ENCODE data around the gene SMIM44.

The SMIM44 gene

DNA sequence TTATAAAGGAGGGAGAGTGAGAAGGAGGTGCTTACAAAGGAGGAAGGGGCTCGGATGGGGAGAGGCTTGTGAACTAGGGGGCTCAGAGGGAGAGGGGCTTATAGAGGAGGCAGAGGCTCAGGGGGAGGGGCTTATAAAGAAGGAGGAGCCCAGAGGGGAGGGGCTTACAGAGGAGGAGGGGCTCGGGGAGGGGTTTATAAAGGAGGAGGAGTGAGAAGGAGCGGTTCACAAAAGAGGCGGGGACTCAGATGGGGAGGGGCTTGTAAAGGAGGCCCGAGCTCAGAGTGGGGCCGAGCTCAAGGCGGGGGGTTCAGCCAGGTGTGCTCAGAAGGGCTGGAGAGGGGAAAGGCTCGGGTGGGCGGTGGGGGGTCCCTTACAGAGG, 3.4 kb downstream of the SMIM44 start:
- H3K27ac ChIP-seq: no peak overlapping the region
- no peak for TF ChIP-seq CTCF (IDR thresholded peaks at IDR 0.05)
- H3K4me3 ChIP-seq: no peak overlapping the region
- DNase-seq (ENCODE audit: low spot score): no peak

- no peak for DNase-seq (ENCODE audit: low spot score)
- no peak overlapping the region for H3K4me3 ChIP-seq
- no peak for TF ChIP-seq CTCF (IDR thresholded peaks at IDR 0.05)
- no peak overlapping the region for H3K27ac ChIP-seq
Observed at GRCh38 chr19:3479177-3479833, 3.9 kb downstream of the SMIM44 start.

DNA sequence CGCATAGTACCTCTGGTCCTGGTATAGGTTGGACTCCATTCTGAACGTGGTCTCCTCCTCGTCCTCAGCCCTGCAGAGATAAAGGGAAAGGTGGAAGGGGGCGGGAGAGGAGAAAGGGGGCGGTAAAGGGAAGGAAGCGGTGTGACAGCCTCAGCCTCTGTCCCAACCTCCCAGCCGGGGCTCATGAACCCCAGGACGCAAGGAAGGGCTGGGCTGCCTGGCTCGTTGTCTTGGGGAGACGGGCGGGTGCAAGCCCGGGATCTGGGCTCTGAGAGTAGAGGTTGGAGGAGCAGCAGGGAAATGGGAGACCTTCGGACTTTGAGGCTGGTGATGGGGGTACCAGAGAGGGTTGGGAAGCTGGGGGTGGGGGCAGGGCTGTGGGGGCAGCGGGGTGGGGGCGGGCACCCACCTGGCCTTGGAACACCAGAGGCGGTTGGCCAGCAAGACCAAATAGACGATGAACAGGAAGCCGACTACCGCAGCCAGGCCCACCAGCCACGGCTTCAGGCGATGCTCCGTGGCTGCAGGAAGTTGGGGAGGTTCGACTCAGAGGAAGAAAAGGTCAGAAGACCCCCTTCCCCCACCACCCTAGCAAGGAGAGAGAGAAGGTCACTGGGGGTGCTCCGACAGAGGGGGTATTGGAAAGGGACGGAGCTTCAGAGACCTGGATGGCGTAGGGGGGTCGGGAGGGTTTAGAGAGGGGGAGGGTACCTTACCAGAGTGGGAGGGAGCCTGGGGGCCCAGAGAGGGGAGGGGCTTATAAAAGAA, 4.6 kb downstream of the SMIM44 start:
- TF ChIP-seq CTCF (IDR thresholded peaks at IDR 0.05): no peak
- Histone ChIP-seq H3K27ac (no peak overlapping the region), H3K4me3 (no peak overlapping the region)
- DNase-seq (ENCODE audit: low spot score): no peak

GRCh38 chr19:3477951-3478350, 5.3 kb downstream of the SMIM44 start:
- no peak overlapping the region for H3K27ac ChIP-seq
- no peak overlapping the region for H3K4me3 ChIP-seq
- no peak for TF ChIP-seq CTCF (IDR thresholded peaks at IDR 0.05)
- DNase-seq (ENCODE audit: low spot score): no peak

DNA sequence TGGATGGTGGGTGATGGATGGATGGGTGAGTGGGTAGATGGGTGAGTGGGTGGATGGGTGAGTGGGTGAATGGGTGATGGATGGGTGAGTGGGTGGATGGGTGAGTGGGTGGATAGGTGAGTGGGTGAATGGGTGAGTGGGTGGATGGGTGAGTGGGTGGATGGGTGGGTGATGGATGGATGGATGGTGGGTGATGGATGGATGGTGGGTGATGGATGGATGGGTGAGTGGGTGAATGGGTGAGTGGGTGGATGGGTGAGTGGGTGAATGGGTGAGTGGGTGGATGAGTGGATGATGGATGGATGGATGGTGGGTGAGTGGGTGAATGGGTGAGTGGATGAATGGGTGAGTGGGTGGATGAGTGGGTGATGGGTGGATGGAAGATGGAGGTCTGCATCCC, 5.7 kb downstream of the SMIM44 start:
- no peak overlapping the region for H3K4me3 ChIP-seq
- no peak overlapping the region for H3K27ac ChIP-seq
- no peak for DNase-seq (ENCODE audit: low spot score)
- TF ChIP-seq CTCF (IDR thresholded peaks at IDR 0.05): no peak

- Histone ChIP-seq H3K4me3 (no peak overlapping the region), H3K27ac (no peak overlapping the region)
- no peak for DNase-seq (ENCODE audit: low spot score)
- no peak for TF ChIP-seq CTCF (IDR thresholded peaks at IDR 0.05)
Observed at GRCh38 chr19:3476830-3477229, 6.4 kb downstream of the SMIM44 start.

DNA sequence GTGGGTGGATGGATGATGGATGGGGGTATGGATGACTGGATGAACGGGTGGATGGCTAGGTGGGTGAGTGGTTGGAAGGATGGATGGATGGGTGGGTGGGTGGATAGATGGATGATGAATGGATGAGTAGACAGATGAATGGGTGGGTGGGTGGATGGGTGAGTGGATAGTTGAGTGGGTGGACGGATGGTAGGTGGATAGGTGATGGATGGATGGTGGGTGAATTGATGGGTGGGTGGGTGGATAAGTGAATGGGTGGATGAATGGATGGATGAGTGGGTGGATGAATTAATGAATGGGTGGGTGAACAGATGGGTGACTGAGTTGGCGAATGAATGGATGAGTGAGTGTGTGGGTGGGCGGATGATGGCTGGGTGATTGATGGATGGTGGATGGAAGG, 7.8 kb downstream of the SMIM44 start:
- Histone ChIP-seq H3K27ac (no peak overlapping the region), H3K4me3 (no peak overlapping the region)
- TF ChIP-seq CTCF (IDR thresholded peaks at IDR 0.05): no peak

More for the DNA sequence above, 7.8 kb downstream of the SMIM44 start:
- no peak for DNase-seq (ENCODE audit: low spot score)

All from coronary artery (tissue), 2 donors.